ENCODE measurements around the gene ITGA2. TPM values are rescaled to one million over a fixed set of nuclear protein-coding genes. Genes with fewer than 3 reads are reported as not detected.

The ITGA2 gene
- total and polyA plus RNA-seq, 3 donors from 2014 or later = 0.90 to 1.7 (median 1.0) TPM

- DNase-seq = no peak
- no peak overlapping the region for H3K4me3 ChIP-seq
- H3K27ac ChIP-seq = no peak overlapping the region
- H3K9me3 ChIP-seq = no peaks in the 10 kb centered on the region
- intact Hi-C loops (cut with DNase I; ENCODE audit: low total_unique reads) = no loop called here
- H3K27me3 ChIP-seq = no peaks in the 10 kb centered on the region
- TF ChIP-seq POLR2A (IDR thresholded peaks at IDR 0.05) (no peak), CTCF (IDR thresholded peaks at IDR 0.05) (no peak)
- H3K4me1 ChIP-seq = no peaks in the 10 kb centered on the region
- 72 to 86% methylated on average over 6 of the region's 6 CpGs for WGBS, 2 donors
- no peaks in the 10 kb centered on the region for H3K36me3 ChIP-seq (ENCODE audit: low read depth, missing control alignments)
Measured at GRCh38 chr5:52997424-52997823, 8.3 kb downstream of the ITGA2 start.

DNA sequence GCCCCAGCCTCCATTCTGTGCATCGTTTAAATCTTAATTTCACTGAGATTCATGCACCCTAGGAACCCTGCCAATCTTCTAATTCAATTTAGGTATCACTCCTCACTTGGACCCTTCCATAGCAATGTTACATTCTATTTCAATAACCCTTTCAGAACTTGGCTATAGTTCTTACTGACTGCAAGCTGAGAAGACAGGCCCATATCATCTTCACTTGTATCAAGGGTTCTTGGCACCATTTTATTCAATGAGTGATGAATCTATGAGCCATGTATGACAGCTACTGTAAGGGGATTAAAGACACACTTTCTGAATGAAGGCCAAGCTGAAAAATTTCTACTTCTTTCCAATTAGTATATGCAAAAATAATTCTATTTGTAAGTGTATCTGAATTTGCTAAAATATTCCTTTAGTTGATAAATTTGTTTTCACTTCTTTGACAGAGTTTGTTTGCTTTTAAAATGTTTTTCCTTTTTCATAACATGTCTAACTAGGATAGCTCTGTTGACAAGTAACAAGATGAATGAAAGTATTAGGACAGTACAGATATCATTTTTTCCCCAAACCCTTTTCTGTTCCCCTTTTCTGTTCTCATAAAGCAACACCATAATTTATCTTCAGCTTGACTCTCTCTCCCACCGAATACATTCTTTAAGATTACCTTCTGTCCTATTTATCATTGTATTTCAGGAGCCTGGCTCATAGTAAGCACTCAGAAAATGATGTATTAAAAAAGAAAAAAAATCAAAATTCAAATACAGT, 9.6 kb downstream of the ITGA2 start:
- intact Hi-C loops (cut with DNase I; ENCODE audit: low total_unique reads) = no loop called here
- H3K27ac ChIP-seq = no peak overlapping the region

GRCh38 chr5:52999344-52999949, 10.3 kb downstream of the ITGA2 start:
- TF ChIP-seq CTCF (IDR thresholded peaks at IDR 0.05) (no peak), POLR2A (IDR thresholded peaks at IDR 0.05) (no peak)
- H3K4me1 ChIP-seq = no peaks in the 10 kb centered on the region
- H3K36me3 ChIP-seq (ENCODE audit: low read depth, missing control alignments) = no peaks in the 10 kb centered on the region
- WGBS, 2 donors = 82 to 88% methylated on average over 1 of the region's 1 CpG
- no peaks in the 10 kb centered on the region for H3K9me3 ChIP-seq
- no peak for DNase-seq
- H3K4me3 ChIP-seq = no peak overlapping the region
- intact Hi-C loops (cut with DNase I; ENCODE audit: low total_unique reads) = no loop called here
- H3K27ac ChIP-seq = no peak overlapping the region
- H3K27me3 ChIP-seq = no peaks in the 10 kb centered on the region

More for the DNA sequence above, 9.6 kb downstream of the ITGA2 start:
- no peaks in the 10 kb centered on the region for H3K9me3 ChIP-seq
- no peaks in the 10 kb centered on the region for H3K4me1 ChIP-seq
- 68 to 82% methylated on average over 2 of the region's 2 CpGs for WGBS, 2 donors
- no peak for TF ChIP-seq CTCF (IDR thresholded peaks at IDR 0.05)
- no peak for TF ChIP-seq POLR2A (IDR thresholded peaks at IDR 0.05)
- no peaks in the 10 kb centered on the region for H3K27me3 ChIP-seq
- H3K4me3 ChIP-seq = no peak overlapping the region
- H3K36me3 ChIP-seq (ENCODE audit: low read depth, missing control alignments) = no peaks in the 10 kb centered on the region
- DNase-seq = no peak

GRCh38 chr5:53001541-53001940, 12.4 kb downstream of the ITGA2 start:
- H3K4me3 ChIP-seq = no peak overlapping the region
- H3K27me3 ChIP-seq = no peaks in the 10 kb centered on the region
- no peak for TF ChIP-seq POLR2A (IDR thresholded peaks at IDR 0.05)
- TF ChIP-seq CTCF (IDR thresholded peaks at IDR 0.05) = no peak
- no peaks in the 10 kb centered on the region for H3K36me3 ChIP-seq (ENCODE audit: low read depth, missing control alignments)
- WGBS, 2 donors = 91 to 93% methylated on average over 4 of the region's 4 CpGs
- no peaks in the 10 kb centered on the region for H3K9me3 ChIP-seq
- H3K27ac ChIP-seq = no peak overlapping the region
- DNase-seq = no peak
- intact Hi-C loops (cut with DNase I; ENCODE audit: low total_unique reads) = no loop called here
- H3K4me1 ChIP-seq = no peaks in the 10 kb centered on the region

Measured in testis (tissue), 3 donors.